NCI-H82 treated with DMSO at 0.1 percent for 48 hours (cell line): ENCODE data around the gene SLAMF8.

ENCODE experiments used
- DNase-seq: peaks from one replicate; lab custom pipeline; 2025; ENCODE audit not compliant: unreplicated experiment; lab: John Stamatoyannopoulos, UW

The SLAMF8 gene

DNA sequence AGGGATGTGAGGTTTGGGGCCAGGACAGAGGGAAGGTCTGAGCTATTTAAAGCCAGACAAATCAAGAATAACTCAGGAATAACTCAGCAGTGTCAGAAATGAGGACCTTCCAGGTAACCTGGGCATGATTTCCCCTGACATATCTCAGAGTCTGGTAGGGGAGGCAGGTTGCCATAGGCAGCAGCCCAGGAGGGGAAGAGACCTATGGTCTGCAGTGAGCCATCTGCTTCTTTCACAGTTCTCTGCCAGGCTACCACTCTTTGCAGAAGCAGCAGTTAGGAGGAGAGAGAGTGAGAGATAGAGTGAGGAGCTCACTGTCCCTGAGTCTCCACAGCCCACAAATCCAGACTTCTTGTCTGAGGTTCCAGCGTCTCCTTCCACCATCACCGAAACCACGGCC lies 42.1 kb downstream of the SLAMF8 start:
- no peak for DNase-seq

DNA sequence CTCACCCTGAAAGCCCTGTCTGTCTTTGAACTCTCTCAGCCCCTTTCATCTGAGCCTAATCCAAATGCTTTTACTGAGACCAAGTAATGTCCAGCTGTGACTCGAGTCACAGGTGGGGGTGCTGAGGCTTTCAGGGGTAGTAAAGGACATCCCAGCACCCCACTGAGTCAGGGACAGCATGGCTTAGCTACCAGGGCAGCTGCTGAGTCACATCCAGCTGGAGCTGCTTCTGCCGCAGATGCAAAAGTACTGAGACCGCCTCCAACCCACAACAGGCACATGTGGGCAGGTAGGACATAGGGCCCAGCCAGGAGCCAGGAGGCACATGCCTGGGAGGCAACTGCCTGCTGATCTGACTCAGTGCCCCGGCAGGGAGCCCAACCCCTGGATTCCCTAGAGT lies 42.5 kb downstream of the SLAMF8 start:
- no peak for DNase-seq

GRCh38 chr1:159869607-159870006 lies 42.9 kb downstream of the SLAMF8 start:
- DNase-seq = no peak

- DNase-seq = no peak
Measured at GRCh38 chr1:159870704-159871103, 44.0 kb downstream of the SLAMF8 start.

DNA sequence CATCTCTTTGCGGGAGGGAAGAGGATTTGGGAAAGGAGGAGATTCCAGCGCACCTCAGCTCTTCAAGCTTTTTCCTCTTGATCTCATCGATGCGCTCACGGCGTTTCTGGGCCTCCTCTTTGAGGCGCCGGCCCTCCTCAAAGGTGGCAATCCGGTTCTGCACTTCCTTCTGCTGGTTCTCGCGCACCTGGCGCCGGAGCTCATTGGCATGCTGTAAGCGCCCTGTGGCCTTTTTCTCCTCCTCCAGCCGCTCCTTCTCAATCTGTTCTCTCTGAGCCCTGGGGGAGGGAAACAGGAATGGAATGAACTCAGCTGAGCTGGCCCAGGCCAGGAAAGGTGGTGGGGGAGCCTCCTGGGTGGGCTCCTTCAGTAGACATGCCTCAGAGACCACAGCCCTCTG lies 46.2 kb downstream of the SLAMF8 start:
- no peak for DNase-seq

DNA sequence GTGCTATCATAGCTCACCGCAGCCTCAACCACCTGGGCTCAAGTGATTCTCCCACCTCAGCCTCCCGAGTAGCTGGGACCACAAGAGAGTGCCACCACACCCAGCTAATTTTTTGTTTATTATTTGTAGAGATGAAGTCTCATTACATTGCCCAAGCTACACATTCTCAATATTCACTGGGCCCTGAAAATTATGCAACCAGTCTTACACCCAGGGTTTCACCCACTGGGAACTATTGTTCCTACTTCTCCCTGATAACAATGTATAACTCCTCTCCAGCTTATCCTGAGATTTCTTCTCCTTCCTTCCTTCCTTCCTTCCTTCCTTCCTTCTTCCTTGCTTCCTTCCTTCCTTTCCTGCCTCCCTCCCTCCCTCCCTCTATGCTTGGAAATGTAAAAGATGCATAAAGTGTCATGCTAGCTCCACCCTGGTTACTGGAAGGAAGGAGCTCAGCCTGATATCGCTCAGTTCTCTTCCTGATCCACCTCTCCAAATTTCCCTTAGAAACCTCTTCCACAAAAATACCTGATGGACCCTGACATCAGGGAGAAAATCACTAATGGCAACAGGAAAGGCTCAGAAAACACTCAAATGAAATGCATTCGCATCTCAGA lies 47.0 kb downstream of the SLAMF8 start:
- no peak for DNase-seq

- DNase-seq = peak; percentile 60
Measured at GRCh38 chr1:159877695-159878444, 51.2 kb downstream of the SLAMF8 start.

GRCh38 chr1:159879136-159879535 lies 52.5 kb downstream of the SLAMF8 start:
- no peak for DNase-seq

DNA sequence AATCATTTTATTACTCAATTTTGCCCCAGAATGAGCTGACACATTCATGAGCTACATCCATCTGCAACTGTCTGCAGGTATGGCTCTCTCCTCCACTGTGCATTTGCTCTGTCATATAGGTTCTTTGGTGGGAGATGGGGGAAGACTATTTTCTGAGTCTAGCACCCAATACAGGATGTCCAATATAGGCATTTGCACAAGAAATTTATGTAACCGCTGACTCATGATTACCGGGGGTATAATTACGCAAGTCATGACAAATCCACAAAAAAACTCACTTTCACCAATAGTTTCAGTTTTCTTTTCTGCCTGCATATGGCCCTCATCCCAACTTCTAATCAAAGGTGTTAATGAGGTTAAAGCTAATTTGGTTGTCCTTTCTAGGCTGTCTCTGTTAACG lies 53.3 kb downstream of the SLAMF8 start:
- DNase-seq = no peak

DNA sequence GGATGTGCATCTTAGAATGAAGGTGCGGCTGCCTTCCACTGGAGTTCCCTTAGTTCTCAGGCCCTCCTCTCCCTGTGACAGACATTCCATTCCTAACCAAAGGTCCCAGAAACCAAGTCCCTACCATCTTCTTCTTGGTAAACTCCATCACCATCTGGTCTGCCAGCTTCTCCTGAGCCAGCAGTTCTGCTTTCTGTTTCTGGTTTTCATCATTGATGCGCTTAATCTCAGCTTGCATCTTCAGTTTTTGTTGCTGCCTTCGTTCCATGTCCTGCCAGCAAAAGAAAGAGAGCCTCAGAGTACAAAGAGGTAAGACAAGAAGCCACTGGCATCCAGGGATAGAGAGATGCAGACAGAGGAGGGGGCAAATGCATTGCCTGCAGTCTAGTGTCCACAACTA lies 53.8 kb downstream of the SLAMF8 start:
- DNase-seq = no peak

- peak; percentile 97 for DNase-seq
Measured at GRCh38 chr1:159881622-159882526, 55.2 kb downstream of the SLAMF8 start.

- no peak for DNase-seq
Measured at GRCh38 chr1:159882527-159882862, 55.8 kb downstream of the SLAMF8 start.

DNA sequence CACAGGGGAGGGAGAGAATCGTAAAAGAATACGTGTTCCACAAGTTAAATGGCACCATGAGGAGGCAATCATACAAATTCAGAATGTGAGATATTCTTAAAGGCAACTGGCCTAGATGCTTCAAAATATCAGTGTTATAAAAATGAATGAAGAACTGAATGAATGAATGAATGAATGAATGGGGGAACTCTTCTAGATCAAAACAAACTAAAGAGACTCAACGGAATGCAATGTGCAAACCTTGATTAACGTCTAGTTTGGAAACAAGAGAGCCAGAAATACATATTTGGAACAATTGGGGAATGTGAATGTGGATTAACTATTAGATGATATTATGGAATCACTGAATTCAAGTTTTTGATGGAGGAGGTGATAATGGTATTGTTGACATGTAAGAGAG lies 56.5 kb downstream of the SLAMF8 start:
- no peak for DNase-seq

DNA sequence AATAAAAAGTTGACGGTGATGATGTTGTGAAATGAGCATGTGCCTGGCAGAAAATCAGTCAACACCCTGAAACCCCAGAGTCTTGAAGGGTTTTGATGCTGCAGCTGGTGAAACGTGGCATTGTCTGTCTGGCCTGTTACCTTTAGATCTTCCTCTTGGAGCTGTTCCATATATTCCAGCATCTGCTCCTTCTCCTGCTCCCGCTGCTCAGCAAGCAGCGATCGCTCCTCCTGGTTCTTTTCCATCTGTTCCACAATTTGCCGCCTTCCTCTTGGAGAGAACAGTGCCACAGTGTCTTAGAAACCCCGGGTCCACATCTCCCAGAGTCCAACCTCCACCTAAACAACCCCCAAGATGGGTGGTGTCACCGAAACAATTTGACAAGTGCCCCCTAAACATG lies 57.6 kb downstream of the SLAMF8 start:
- no peak for DNase-seq
